GM19467 (cell line): ENCODE measurements around the gene CYP3A4.
"Not testable (repeated sequence)": the region's sequence is repeated elsewhere in the genome, so short reads cannot be mapped to it uniquely, and the experiment has no call there.

Source experiments
- ATAC-seq: cut with Tn5 transposase; IDR thresholded peaks from one replicate; pipeline ENCODE4 v1.9.1; 2021; ENCODE audit warnings: mild to moderate bottlenecking, moderate library complexity; ENCODE audit not compliant: unreplicated experiment

CYP3A4 gene

DNA sequence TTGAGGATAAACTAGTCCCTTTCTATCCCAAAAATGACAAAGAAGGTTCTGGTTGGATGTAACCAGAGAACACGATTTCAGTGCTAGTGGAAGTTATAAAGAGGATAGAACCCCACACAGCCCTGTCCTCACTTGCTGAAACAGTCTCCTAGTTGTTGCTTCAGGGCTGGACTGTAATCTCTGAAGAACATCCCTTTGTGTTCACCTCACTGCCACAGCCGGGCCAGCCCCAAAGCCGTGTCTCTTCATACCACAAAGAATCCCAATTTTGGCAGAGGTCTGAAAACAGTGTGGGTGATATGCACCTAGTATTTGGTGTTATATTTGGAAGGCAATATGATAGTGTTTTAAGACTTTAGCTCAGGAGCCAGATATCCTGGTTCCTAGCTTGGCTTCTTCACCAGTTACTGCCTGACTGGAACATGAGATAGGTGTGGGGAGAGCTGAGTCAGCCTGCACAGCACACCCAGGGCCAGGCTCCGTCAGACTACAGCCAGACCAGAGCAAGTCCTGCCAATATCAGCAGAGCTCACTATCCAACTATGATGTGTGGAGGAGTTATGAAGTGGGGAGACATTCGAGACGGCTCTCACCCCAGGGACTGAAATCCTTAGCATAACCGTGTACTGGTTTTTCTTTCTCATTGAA lies 21.2 kb downstream of the CYP3A4 start:
- ATAC-seq: no peak

GRCh38 chr7:99755085-99755484 lies 28.9 kb downstream of the CYP3A4 start:
- no peak for ATAC-seq

DNA sequence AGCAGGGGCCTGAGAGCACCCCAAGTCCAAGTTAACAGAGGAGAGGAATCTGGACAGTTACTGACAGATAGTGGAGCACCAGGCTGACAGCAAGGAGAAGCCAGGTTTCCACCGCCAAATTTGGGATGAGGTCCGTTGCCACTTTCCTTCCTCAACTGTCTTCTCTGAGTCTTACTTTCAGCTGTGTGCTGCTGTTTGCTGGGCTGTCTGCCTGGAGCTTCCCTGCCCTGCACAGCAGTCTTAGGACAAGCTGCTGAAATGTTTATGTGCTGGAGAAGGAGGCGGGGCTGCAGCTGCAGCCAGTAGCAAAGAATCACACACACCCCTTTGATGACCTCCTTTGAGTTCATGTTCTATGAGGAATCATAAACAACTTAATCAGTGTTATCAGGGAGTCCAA lies 31.6 kb downstream of the CYP3A4 start:
- no peak for ATAC-seq

DNA sequence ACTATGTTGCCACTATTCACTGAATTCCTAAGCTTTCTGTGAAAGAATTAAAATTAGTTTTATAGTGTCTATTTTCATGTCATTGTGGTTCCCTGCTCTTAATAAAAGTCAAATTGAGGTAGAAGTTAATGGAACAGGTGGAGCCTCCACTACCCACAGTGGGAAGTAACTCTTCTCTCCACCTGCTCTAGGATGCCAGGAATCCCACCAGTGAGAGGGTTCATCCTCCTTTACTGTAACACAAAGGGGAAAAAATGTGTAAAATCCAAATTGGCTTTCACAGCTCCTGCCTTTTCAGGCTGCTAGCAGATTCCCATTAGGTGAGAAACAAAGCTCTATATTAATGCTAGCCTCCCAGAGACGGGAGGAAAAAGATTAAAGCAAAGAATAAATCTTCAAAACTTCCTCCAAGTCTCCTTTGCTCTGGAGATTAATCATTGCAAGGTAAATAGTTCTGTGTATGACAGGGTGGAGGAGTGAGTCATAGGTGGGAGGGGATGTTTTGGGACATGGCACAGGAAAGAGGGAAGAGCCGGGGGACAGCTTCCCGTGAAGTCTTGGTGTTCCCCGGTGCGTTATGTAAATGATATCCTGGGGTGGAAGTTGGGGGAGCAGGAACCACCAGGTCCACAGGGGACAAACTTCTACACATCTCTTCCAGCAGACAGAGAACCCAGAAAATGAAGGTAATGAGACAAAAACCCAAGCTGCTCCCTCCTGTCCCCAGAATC lies 32.5 kb downstream of the CYP3A4 start:
- ATAC-seq: not testable (repeated sequence)

DNA sequence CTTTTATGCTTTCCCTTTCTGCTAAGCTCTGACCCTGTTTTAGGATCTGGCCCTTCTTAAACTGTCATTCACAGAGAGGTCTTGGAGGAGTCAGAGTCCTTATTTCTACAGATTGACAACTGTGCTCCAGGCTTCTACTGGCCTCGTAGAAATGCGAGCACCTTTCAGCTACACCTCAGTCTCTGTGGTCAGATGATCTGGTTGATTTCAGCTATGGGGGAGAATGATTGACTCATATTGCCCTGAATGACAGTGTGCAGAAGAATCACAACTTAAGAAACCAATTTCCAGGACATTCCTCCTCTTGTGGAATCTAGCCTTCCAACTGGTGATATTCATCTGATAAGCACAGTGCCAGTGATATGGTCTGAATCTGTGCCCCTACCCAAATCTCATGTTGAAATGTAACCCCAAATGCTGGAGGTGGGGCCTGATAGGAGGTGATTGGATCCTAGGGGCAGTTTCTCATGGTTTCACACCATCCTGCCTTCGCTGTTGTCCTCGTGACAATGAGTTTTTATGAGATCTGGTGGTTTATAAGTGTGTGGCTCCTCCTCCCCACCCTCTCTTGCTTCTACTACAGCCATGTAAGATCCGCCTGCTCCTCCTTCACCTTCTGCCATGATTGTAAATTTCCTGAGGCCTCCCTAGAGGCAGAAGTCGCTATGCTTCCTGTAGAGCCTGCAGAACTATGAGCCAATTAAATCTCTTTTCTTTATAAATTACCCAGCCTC lies 35.0 kb downstream of the CYP3A4 start:
- ATAC-seq: no peak

- ATAC-seq: not testable (repeated sequence)
Observed at GRCh38 chr7:99746915-99747314, 37.1 kb downstream of the CYP3A4 start.

- ATAC-seq: not testable (repeated sequence)
Observed at GRCh38 chr7:99745395-99745794, 38.6 kb downstream of the CYP3A4 start.

DNA sequence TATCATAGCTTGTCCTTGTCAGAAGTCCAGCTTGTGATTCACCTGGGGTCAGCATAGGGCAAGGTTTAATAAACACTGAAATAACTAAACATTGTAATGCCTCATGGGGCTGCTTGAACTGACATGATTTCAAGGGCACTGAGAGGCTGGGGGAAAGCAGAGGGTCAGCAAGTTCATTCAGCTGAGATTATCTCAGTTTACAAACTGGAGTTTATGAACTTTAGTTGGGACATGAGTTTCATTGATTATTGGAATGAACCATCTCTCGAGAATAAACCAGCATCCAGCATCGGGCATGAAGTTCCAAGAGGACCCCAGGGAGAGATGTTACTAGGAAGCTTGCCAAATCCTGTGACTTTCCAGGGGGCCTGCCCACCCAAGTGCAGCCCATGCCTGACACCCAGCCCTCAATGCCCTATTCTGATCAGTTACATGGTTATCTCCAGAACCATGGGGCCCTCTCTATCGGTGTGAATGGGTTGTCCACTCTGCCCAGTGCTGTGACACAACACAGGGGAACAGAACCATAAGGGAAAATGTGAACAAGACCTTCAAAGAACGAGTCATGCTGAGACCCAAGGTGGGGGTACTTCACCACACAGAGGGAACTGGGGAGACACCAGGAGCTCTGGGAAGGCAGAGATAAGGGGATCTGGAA lies 41.1 kb downstream of the CYP3A4 start:
- ATAC-seq: no peak

DNA sequence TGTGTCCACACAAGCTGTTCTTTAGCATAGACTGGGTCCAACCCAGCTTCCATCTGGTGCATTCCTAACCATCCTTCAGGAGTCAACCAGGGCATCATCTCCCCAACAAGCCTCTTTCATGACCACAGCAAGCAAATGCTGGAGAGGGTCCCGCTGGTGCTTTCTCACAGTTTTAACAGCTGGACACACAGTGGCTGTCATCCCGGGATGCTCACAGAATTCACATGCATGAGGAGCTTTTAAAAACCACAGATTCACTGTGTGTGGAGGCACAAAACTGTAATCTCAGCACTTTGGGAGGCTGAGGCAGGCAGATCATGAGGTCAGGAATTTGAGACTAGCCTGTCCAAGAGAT lies 42.6 kb downstream of the CYP3A4 start:
- no peak for ATAC-seq

DNA sequence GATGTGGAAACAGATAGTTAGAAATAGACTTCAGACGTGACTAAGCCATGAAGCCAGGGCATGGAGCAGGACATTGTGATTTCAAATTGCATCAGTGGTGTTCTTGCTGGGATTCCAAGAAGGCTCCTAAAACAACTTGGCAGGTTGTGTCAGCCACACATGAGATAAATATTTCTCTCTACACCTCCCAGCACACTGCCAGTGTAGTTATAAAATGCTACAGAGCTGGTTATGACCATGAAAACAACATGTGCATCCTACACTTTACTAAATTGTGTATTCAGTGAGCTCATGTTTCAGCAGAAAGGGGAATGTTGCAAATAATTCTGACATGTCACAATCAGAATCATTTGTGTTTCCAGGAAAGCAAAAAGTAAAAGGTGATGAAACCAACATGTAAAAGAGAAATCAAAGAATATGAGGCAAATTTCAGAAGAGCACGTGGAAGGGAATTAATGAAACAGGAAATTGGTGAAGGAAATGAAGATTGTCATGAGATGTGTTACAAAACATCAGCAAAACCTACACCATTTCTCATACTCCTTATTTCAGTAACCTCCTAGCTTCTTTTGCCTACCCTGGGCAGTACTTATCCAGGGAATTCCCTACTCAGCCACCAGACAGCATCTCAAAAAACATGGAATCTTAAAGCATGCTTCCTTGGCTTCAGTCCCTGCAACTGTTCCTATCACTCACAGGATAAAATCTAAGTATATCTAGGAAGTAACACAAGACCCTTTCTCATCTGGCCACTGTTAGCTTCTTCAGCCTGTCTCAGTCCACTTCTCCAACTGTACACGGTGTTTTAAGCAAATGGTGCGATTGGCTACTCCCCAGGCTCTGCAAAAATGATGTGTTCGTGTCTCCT lies 43.2 kb downstream of the CYP3A4 start:
- ATAC-seq: no peak

DNA sequence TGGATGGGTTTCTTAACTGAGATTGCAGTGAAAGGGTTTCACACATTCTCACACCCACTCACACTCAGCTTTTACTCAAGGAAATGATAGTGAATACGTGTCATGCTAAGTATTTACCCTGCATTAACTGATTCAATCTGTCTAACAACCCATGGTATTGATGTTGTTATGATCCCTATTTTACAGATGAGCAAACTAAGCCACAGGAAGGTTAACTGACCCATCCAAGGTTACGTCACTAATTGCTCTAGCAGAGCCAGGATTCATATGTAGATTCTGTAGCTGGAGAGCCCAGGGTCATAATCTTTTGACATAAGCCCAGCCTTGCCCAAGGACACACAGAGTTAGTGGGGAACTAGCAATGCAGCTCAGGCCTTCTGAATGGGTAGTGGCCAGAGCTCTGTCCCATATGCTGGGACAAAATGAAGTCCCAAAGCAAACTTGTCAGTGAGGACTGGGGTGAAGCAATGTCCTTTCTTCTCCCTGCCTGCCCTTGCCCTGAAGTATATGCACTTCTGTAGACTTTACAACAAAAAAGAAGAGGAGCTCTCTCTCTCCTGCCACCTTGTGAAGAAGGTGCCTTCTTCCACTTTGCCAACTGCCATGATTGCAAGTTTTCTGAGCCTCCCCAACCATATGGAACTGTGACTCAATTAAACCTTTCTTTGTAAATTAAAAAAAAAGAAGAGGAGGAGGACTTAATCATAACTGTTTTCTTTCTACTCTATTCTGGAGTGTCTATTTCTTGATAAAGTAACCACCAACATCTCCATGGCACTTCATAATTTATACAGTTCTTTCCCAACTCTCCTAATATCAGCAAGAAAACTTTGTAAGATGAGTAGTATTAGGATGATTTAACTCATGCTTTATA lies 44.0 kb downstream of the CYP3A4 start:
- no peak for ATAC-seq

- ATAC-seq: no peak
Observed at GRCh38 chr7:99737726-99738125, 46.3 kb downstream of the CYP3A4 start.

GRCh38 chr7:99736667-99737066 lies 47.3 kb downstream of the CYP3A4 start:
- ATAC-seq: not testable (repeated sequence)

DNA sequence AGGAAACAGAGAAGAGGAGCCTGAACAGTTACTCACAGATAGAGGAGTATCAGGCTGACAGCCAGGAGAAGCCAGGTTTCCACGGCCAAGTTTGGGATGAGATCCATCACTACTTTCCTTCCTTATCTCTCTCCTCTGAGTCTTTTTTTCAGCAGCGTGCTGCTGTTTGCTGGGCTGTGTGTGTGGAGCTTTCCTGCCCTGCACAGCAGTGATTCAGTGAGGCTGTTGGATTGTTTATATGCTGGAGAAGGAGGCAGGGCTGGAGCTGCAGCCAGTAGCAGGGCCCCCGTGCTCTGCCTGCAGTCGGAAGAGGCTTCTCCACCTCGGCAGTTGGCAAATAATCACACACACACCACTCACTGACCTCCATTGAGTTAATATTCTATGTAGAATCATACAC lies 49.0 kb downstream of the CYP3A4 start, which contains the start of gene CYP3A7:
TSS of gene CYP3A7 (minus strand) at position 210 of the 400 bp plus-strand sequence. CDS start at position 107, 103 bp downstream.
- ATAC-seq: no peak

GRCh38 chr7:99733448-99733847 lies 50.5 kb downstream of the CYP3A4 start:
- ATAC-seq: no peak

- ATAC-seq: no peak
Observed at GRCh38 chr7:99733003-99733402, 51.0 kb downstream of the CYP3A4 start.

- no peak for ATAC-seq
Observed at GRCh38 chr7:99731638-99732374, 52.2 kb downstream of the CYP3A4 start.

DNA sequence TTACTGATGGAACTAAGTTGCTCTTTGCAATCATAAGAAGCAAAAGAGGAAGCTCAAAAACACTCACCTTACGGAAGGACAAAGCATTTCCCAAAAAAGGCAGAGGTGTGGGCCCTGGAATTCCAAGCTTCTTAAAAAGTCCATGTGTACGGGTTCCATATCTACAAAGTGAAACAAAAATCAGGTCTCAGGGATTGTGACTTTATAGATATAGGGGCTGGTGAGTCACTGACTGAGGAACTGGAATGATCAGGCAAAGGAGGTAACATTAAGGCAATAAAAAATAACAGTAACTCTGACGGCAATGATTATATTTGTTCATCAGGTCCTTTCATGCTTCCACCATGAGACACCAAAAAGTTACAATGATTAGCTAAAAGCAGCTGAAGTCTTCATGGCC lies 53.0 kb downstream of the CYP3A4 start:
- ATAC-seq: no peak
